Neural cell (in vitro differentiated cells): ENCODE measurements around the gene MAP7D1. TPM values are rescaled to one million over a fixed set of nuclear protein-coding genes. Genes with fewer than 3 reads are reported as not detected.

ENCODE experiments used
- H2AFZ ChIP-seq: fragments of 200-600, 300-800 bp; sonication (generic), shearing (Covaris generic); 2 replicates; pipeline ENCODE4 v1.6.0; 2014; ENCODE audit warnings: low read depth, mild to moderate bottlenecking, antibody characterized with exemption, low read length, moderate library complexity
- H3F3A ChIP-seq: fragments of 200-600 bp; shearing (Covaris generic); 2 replicates; pipeline ENCODE4 v1.6.1; 2016; ENCODE audit warnings: mild to moderate bottlenecking, moderate library complexity, mixed read lengths, antibody characterized with exemption, low read length; ENCODE audit not compliant: insufficient read depth, poor library complexity, severe bottlenecking
- H3K27ac ChIP-seq: fragments of 200-600, 300-800 bp; sonication (generic), shearing (Covaris generic); 2 replicates; pipeline ENCODE4 v1.5.1; 2014; ENCODE audit warnings: mild to moderate bottlenecking, low read length, moderate library complexity
- H3K27me3 ChIP-seq: fragments of 300-800, 200-600 bp; sonication (generic), shearing (Covaris generic); 2 replicates; pipeline ENCODE4 v1.6.0; 2014; ENCODE audit warnings: mild to moderate bottlenecking, low read depth, low read length, moderate library complexity; ENCODE audit not compliant: insufficient read depth
- H3K36me3 ChIP-seq: fragments of 300-800, 200-600 bp; sonication (generic), shearing (Covaris generic); 2 replicates; pipeline ENCODE4 v1.5.1; 2014; ENCODE audit warnings: mild to moderate bottlenecking, antibody characterized with exemption, low read length, moderate library complexity; ENCODE audit not compliant: insufficient read depth
- H3K4me2 ChIP-seq: fragments of 300-800, 200-600 bp; sonication (generic), shearing (Covaris generic); 2 replicates; pipeline ENCODE4 v1.6.0; 2014; ENCODE audit warnings: mild to moderate bottlenecking, low read length
- H3K4me3 ChIP-seq: fragments of 300-800, 200-600 bp; sonication (generic), shearing (Covaris generic); 2 replicates; pipeline ENCODE4 v1.5.1; 2014; ENCODE audit warnings: mild to moderate bottlenecking, low read length, moderate library complexity
- H3K79me2 ChIP-seq: fragments of 200-600 bp; shearing (Covaris generic); replicated peaks from 2 replicates; pipeline ENCODE4 v1.6.0; 2014; ENCODE audit warnings: mild to moderate bottlenecking, low read length, moderate library complexity; ENCODE audit not compliant: insufficient read depth
- H3K9ac ChIP-seq: fragments of 300-800, 200-600 bp; sonication (generic), shearing (Covaris generic); 2 replicates; pipeline ENCODE4 v1.6.1; 2016; ENCODE audit warnings: mild to moderate bottlenecking, low read length, mixed read lengths
- H3K9me2 ChIP-seq: fragments of 200-600 bp; shearing (Covaris generic); 2 replicates; pipeline ENCODE4 v1.6.1; 2016; ENCODE audit warnings: mild to moderate bottlenecking, low read length, mixed read lengths; ENCODE audit not compliant: insufficient read depth
- H3K9me3 ChIP-seq: fragments of 200-600, 300-800 bp; sonication (generic), shearing (Covaris generic); 2 replicates; pipeline ENCODE4 v1.6.1; 2016; ENCODE audit warnings: mild to moderate bottlenecking, mixed run types, low read length, moderate library complexity, mixed read lengths
- H4K20me1 ChIP-seq: fragments of 200-600 bp; shearing (Covaris generic); 2 replicates; pipeline ENCODE4 v1.6.1; 2016; ENCODE audit warnings: mild to moderate bottlenecking, mixed run types; ENCODE audit not compliant: insufficient read depth
- CTCF ChIP-seq: fragments of 450-650 bp; IDR thresholded peaks from 2 replicates; pipeline ENCODE4 v1.5.1; 2014; ENCODE audit warnings: antibody characterized with exemption, mild to moderate bottlenecking, moderate library complexity; ENCODE audit not compliant: poor library complexity, severe bottlenecking
- EP300 ChIP-seq: fragments of 450-650 bp; conservative IDR thresholded peaks from 2 replicates; pipeline ENCODE4 v1.6.1; 2014; ENCODE audit warnings: antibody characterized with exemption, mild to moderate bottlenecking, moderate library complexity; ENCODE audit not compliant: poor library complexity, severe bottlenecking
- EZH2 ChIP-seq: fragments of 200-600, 300-800 bp; shearing (Covaris generic), sonication (generic); IDR thresholded peaks from 2 replicates; pipeline ENCODE4 v1.6.1; 2014; ENCODE audit warnings: antibody characterized with exemption, low read length, borderline replicate concordance, mild to moderate bottlenecking; ENCODE audit not compliant: insufficient read depth, poor library complexity, severe bottlenecking
- MXI1 ChIP-seq: fragments of 450-650 bp; conservative IDR thresholded peaks from 2 replicates; pipeline ENCODE4 v1.6.1; 2014; ENCODE audit warnings: antibody characterized with exemption, mild to moderate bottlenecking; ENCODE audit not compliant: poor library complexity, severe bottlenecking
- POLR2AphosphoS5 ChIP-seq: IDR thresholded peaks from 2 replicates; pipeline ENCODE4 v1.6.1; 2012
- RAD21 ChIP-seq: fragments of 450-650 bp; conservative IDR thresholded peaks from 2 replicates; pipeline ENCODE4 v1.6.1; 2014; ENCODE audit warnings: antibody characterized with exemption, mild to moderate bottlenecking, moderate library complexity
- REST ChIP-seq: IDR thresholded peaks from 2 replicates; pipeline ENCODE4 v1.6.1; 2012; ENCODE audit warnings: borderline replicate concordance
- SMC3 ChIP-seq: fragments of 450-650 bp; conservative IDR thresholded peaks from 2 replicates; pipeline ENCODE4 v1.6.1; 2014; ENCODE audit warnings: antibody characterized with exemption, mild to moderate bottlenecking, moderate library complexity; ENCODE audit not compliant: poor library complexity
- TAF1 ChIP-seq: IDR thresholded peaks from 2 replicates; pipeline ENCODE4 v1.6.1; 2012; ENCODE audit warnings: low read depth
- polyA plus RNA-seq: library from polyadenylated mRNA; depleted of rRNA; stranded (reverse); fragments of >200 nt; gene quantifications from 2 replicates; pipeline ENCODE4 v1.2.3, GENCODE V29; 2014

The MAP7D1 gene
- polyA plus RNA-seq, 1 donor from 2014 or later: 142 TPM

- peaks cover 7% of the 10 kb centered on the region for H3K36me3 ChIP-seq
- H3K9me3 ChIP-seq: no peaks in the 10 kb centered on the region
- H3F3A ChIP-seq: no peaks in the 10 kb centered on the region
- H3K79me2 ChIP-seq: peaks cover 51% of the 10 kb centered on the region
- H2AFZ ChIP-seq: no peak overlapping the region
- peaks cover 11% of the 10 kb centered on the region for H4K20me1 ChIP-seq
- no peak overlapping the region for H3K4me3 ChIP-seq
- no peak for TF ChIP-seq SMC3
- TF ChIP-seq MXI1: no peak
- TF ChIP-seq TAF1: no peak
- no peak for TF ChIP-seq EZH2
- TF ChIP-seq EP300: no peak
- TF ChIP-seq RAD21: no peak
- TF ChIP-seq REST: no peak
- TF ChIP-seq CTCF: no peak
- no peak for TF ChIP-seq POLR2AphosphoS5
- no peaks in the 10 kb centered on the region for H3K27me3 ChIP-seq
- no peak overlapping the region for H3K9ac ChIP-seq
- no peak overlapping the region for H3K27ac ChIP-seq
- no peaks in the 10 kb centered on the region for H3K9me2 ChIP-seq
- H3K4me2 ChIP-seq: no peak overlapping the region
Observed at GRCh38 chr1:36168514-36168913, 12.6 kb downstream of the MAP7D1 start.

- Histone ChIP-seq H3K36me3 (peaks cover 7% of the 10 kb centered on the region), H2AFZ (no peak overlapping the region), H4K20me1 (peaks cover 15% of the 10 kb centered on the region), H3K4me3 (no peak overlapping the region), H3K9me3 (no peaks in the 10 kb centered on the region), H3K9ac (no peak overlapping the region), H3K79me2 (peaks cover 31% of the 10 kb centered on the region), H3K4me2 (no peak overlapping the region), H3F3A (no peaks in the 10 kb centered on the region), H3K27ac (no peak overlapping the region), H3K27me3 (no peaks in the 10 kb centered on the region), H3K9me2 (no peaks in the 10 kb centered on the region)
- TF ChIP-seq POLR2AphosphoS5 (no peak), RAD21 (no peak), REST (no peak), EZH2 (no peak), SMC3 (no peak), CTCF (no peak), EP300 (no peak), MXI1 (no peak), TAF1 (no peak)
Observed at GRCh38 chr1:36170643-36171412, 14.9 kb downstream of the MAP7D1 start.
